ENCODE results near the gene TMEM190.

TMEM190 gene

GRCh38 chr19:55345818-55346724 lies 30.6 kb upstream of the TMEM190 start:
- H3K9me3 Mint-ChIP-seq, result no peaks in the 10 kb centered on the region
- peaks cover 3% of the 10 kb centered on the region for H3K27me3 Mint-ChIP-seq (ENCODE audit: low read depth)
- no peak overlapping the region for H3K27ac Mint-ChIP-seq

GRCh38 chr19:55346725-55347441 lies 29.7 kb upstream of the TMEM190 start:
- peaks cover 11% of the 10 kb centered on the region for H3K27me3 Mint-ChIP-seq (ENCODE audit: low read depth)
- H3K4me1 Mint-ChIP-seq (ENCODE audit: low read depth), result peaks cover 3% of the 10 kb centered on the region
- peaks cover 5% of the 10 kb centered on the region for H3K36me3 Mint-ChIP-seq (ENCODE audit: low read depth)
- H3K27ac Mint-ChIP-seq, result no peak overlapping the region
- H3K9me3 Mint-ChIP-seq, result no peaks in the 10 kb centered on the region
- H3K4me3 Mint-ChIP-seq, result no peak overlapping the region

More at GRCh38 chr19:55345818-55346724, 30.6 kb upstream of the TMEM190 start:
- H3K4me1 Mint-ChIP-seq (ENCODE audit: low read depth), result peaks cover 4% of the 10 kb centered on the region
- no peak overlapping the region for H3K4me3 Mint-ChIP-seq
- peaks cover 5% of the 10 kb centered on the region for H3K36me3 Mint-ChIP-seq (ENCODE audit: low read depth)

- Mint-ChIP-seq H3K4me1 (ENCODE audit: low read depth) (peaks cover 5% of the 10 kb centered on the region), H3K27me3 (ENCODE audit: low read depth) (peaks cover 17% of the 10 kb centered on the region), H3K9me3 (no peaks in the 10 kb centered on the region), H3K4me3 (no peak overlapping the region), H3K27ac (no peak overlapping the region), H3K36me3 (ENCODE audit: low read depth) (peaks cover 5% of the 10 kb centered on the region)
Observed at GRCh38 chr19:55347442-55348009, 29.1 kb upstream of the TMEM190 start.

DNA sequence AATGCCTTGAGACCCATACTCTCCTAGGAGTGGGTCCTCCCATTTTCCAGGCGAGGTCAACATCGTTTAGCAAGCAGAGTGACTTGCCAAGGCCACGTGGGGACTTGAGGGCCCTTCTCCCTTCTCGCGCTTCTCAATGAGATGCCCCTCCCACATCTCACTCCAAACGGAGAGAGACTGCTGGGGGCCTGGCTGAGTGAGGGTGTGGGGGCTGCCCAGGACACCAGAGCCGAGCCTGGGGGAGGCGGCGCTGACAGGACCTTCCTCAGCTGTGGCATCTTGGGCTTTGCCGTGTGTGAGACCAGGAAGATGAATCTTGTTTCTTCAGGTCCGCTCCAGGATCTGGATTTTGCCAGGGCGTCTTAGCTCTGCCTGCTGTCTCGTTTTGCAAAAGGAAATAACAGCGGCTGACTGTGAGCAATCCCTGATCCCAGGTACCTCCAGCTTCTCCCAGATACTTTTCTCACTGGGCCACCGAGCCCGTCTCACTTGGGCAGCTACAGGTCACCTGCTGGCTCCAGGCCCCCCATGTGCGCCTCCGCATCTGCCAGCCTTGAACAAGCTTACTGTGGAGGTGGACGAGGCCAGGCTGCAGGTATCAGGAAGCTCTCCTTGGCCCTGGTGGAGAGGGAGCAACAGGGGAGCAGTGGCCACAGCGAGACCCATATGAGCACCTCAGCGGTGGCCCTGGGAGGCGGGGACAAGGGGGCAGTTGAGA lies 28.1 kb upstream of the TMEM190 start:
- H3K4me3 Mint-ChIP-seq, result no peak overlapping the region
- H3K36me3 Mint-ChIP-seq (ENCODE audit: low read depth), result peaks cover under 1% of the 10 kb centered on the region
- H3K4me1 Mint-ChIP-seq (ENCODE audit: low read depth), result peaks cover 12% of the 10 kb centered on the region
- no peaks in the 10 kb centered on the region for H3K9me3 Mint-ChIP-seq
- peaks cover 27% of the 10 kb centered on the region for H3K27me3 Mint-ChIP-seq (ENCODE audit: low read depth)
- H3K27ac Mint-ChIP-seq, result no peak overlapping the region

- Mint-ChIP-seq H3K27ac (no peak overlapping the region), H3K9me3 (no peaks in the 10 kb centered on the region), H3K36me3 (ENCODE audit: low read depth) (no peaks in the 10 kb centered on the region), H3K27me3 (ENCODE audit: low read depth) (peaks cover 43% of the 10 kb centered on the region), H3K4me3 (no peak overlapping the region), H3K4me1 (ENCODE audit: low read depth) (peaks cover 12% of the 10 kb centered on the region)
Observed at GRCh38 chr19:55350620-55351315, 25.9 kb upstream of the TMEM190 start.

GRCh38 chr19:55352040-55352439 lies 24.6 kb upstream of the TMEM190 start:
- Mint-ChIP-seq H3K4me1 (ENCODE audit: low read depth) (peaks cover 12% of the 10 kb centered on the region), H3K27ac (no peak overlapping the region), H3K27me3 (ENCODE audit: low read depth) (peaks cover 53% of the 10 kb centered on the region), H3K36me3 (ENCODE audit: low read depth) (no peaks in the 10 kb centered on the region), H3K4me3 (no peak overlapping the region), H3K9me3 (no peaks in the 10 kb centered on the region)

DNA sequence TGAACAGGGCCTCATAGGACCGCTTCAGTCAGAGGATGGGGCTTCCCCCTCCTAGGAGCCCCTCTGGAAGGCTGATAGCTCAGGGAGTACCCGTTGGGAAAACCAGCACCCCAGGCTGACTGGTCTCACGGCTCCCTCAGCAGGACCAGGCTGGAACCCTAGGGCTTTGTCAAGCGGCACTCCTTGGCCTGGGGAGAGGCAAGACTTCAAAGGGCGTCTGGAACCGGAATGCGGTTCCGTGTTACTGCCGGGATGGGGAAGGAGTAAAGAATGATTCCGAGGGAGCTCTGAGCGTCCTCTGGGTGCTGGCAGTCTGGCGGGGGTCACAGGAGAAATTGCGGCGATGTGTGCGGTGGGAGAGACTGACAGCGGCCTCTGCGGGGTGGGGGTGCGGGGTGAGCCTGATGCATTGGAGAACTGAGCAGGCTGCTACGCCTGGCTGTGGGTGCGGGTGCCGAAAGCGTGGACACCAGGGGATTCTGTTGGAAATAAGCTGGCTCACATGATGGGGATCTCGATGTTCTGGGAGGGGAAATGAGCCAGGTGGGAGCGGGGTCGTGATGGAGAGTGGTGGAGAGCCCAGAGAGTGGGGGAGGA lies 24.0 kb upstream of the TMEM190 start:
- Mint-ChIP-seq H3K27me3 (ENCODE audit: low read depth) (peaks cover 58% of the 10 kb centered on the region), H3K4me3 (peak overlapping the region; percentile 81)

DNA sequence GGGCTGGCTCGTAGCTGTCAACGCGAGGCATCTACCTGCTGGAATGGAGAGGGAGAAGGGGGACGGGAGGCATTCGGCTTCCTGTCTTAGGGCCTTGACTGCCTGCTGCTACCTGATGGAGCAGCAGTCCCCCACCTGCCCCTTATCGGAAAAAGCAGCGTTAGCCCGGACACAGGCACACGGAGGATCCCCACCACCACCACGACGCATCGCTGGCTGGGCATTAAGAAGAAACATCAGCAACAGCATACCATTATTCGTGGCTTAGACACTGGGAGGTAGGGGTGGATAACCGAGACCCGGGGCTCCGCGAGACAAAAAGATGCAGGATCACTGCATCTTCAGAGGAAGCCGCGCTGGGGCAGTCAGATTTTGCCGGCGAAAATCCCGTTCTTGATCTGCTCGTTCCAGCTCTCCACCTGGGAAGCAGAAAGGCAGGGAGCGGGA lies 23.2 kb upstream of the TMEM190 start:
- H3K27me3 Mint-ChIP-seq (ENCODE audit: low read depth), result peaks cover 58% of the 10 kb centered on the region
- peaks cover 12% of the 10 kb centered on the region for H3K4me1 Mint-ChIP-seq (ENCODE audit: low read depth)
- peak overlapping the region; percentile 81 for H3K4me3 Mint-ChIP-seq
- no peak overlapping the region for H3K27ac Mint-ChIP-seq
- H3K36me3 Mint-ChIP-seq (ENCODE audit: low read depth), result no peaks in the 10 kb centered on the region
- no peaks in the 10 kb centered on the region for H3K9me3 Mint-ChIP-seq

More for the DNA sequence above, 24.0 kb upstream of the TMEM190 start:
- no peaks in the 10 kb centered on the region for H3K36me3 Mint-ChIP-seq (ENCODE audit: low read depth)
- no peak overlapping the region for H3K27ac Mint-ChIP-seq
- H3K4me1 Mint-ChIP-seq (ENCODE audit: low read depth), result peaks cover 12% of the 10 kb centered on the region
- H3K9me3 Mint-ChIP-seq, result no peaks in the 10 kb centered on the region

DNA sequence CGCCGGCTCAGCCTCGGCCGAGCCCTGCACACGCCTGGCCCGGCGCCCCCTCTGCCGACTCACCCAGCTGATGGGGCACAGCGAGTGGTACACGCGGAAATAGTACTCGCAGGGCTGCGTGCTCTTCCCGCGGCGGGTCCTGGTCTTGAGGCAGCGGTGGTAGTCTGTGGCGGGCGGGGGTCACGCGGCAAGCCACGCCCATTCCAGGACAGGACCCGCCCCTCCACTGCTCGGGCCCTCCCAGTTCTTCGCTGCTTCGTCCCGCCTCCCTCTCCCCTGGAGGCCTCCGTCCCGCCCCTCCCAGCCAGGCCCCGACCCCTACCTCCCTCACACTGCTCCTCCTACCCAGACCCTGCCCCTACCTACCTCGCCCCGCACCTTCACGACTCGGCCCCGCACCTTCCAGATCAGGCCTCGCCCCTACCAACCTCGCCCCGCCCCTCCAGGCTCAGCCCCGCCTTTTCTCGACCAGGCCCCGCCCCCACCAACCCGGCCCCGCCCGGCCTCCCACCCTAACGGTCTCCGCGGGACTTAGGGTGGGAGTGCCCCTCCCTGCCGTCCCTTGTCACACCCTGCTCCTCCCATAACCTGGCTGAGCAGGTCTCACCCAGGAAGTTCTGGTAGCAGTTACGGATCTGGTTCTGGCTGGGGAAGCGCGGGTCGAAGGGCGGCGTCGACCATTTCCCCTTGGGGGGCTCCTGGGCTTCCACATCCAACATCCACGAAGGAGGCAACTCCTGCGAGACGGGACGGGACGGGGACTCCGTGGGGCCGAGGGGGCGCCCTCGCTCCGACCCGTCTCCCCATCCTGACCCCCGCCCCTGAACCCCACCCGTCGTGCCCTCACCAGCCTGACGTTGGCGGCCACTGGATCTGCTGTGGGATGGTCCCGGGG lies 22.6 kb upstream of the TMEM190 start:
- H3K9me3 Mint-ChIP-seq, result no peaks in the 10 kb centered on the region
- no peaks in the 10 kb centered on the region for H3K36me3 Mint-ChIP-seq (ENCODE audit: low read depth)
- peaks cover 58% of the 10 kb centered on the region for H3K27me3 Mint-ChIP-seq (ENCODE audit: low read depth)
- H3K27ac Mint-ChIP-seq, result no peak overlapping the region
- peaks cover 12% of the 10 kb centered on the region for H3K4me1 Mint-ChIP-seq (ENCODE audit: low read depth)
- peak overlapping the region; percentile 81 for H3K4me3 Mint-ChIP-seq

- H3K4me3 Mint-ChIP-seq, result peak within 1 kb of the TSS; percentile 81
- H3K27ac Mint-ChIP-seq, result no peak within 1 kb of the TSS
- no peaks in the 10 kb centered on the region for H3K36me3 Mint-ChIP-seq (ENCODE audit: low read depth)
- H3K27me3 Mint-ChIP-seq (ENCODE audit: low read depth), result peaks cover 58% of the 10 kb centered on the region
- peaks cover 12% of the 10 kb centered on the region for H3K4me1 Mint-ChIP-seq (ENCODE audit: low read depth)
- H3K9me3 Mint-ChIP-seq, result no peaks in the 10 kb centered on the region
Observed at GRCh38 chr19:55354698-55355212, 21.9 kb upstream of the TMEM190 start, which contains the start of gene COX6B2. Gene COX6B2, minus strand, starts transcription at chr19:55354719. Its CDS starts 198 bp downstream, at chr19:55354521.

DNA sequence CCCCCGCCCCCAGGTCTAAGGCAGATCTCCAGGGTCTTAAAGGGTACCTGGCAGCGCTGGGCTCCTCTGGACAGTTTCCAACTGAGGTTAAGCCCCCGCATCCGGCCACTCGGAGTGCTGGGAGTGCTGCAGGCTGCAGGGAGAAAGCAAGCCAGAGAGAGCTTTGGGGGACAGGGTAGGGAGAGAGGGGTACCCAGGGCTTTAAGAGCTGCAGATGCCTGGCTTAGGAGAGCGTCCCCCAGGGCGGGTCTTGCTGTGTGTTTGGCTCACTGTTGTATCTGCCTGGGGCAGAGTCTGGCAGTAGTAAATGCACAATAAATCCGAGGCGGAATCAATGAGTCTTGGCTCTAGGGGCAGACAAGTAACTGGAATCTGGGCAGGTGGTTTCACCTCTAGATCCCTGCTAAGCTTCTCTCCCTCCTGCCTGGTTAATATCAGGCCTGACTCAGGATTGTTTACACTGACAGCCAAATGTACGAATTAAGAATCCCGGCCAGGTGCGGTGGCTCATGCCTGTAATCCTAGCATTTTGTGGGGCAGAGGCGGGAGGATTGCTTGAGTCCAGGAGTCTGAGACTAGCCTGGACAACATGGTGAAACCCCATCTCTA lies 21.3 kb upstream of the TMEM190 start:
- H3K4me1 Mint-ChIP-seq (ENCODE audit: low read depth), result peaks cover 12% of the 10 kb centered on the region
- H3K27me3 Mint-ChIP-seq (ENCODE audit: low read depth), result peaks cover 58% of the 10 kb centered on the region
- no peak overlapping the region for H3K4me3 Mint-ChIP-seq
- no peaks in the 10 kb centered on the region for H3K36me3 Mint-ChIP-seq (ENCODE audit: low read depth)
- H3K27ac Mint-ChIP-seq, result no peak overlapping the region
- H3K9me3 Mint-ChIP-seq, result no peaks in the 10 kb centered on the region

GRCh38 chr19:55358493-55358892 lies 18.1 kb upstream of the TMEM190 start:
- H3K36me3 Mint-ChIP-seq (ENCODE audit: low read depth), result no peaks in the 10 kb centered on the region
- H3K4me1 Mint-ChIP-seq (ENCODE audit: low read depth), result peaks cover under 1% of the 10 kb centered on the region
- no peak overlapping the region for H3K4me3 Mint-ChIP-seq
- H3K27me3 Mint-ChIP-seq (ENCODE audit: low read depth), result peaks cover 31% of the 10 kb centered on the region
- H3K9me3 Mint-ChIP-seq, result no peaks in the 10 kb centered on the region
- no peak overlapping the region for H3K27ac Mint-ChIP-seq

Measured in T-helper 1 cell treated with Interleukin-12 subunit alpha and Interleukin-12 subunit beta and Interleukin-4 antibody, amounts not matched to agents 30 μg/mL and 1 μg/mL, for 36 hours (primary cell).